Stimulated activated CD4-positive, alpha-beta T cell treated with anti-CD3 and anti-CD28 coated beads, Interleukin-2, amount 100 ng/mL, for 4 hours (primary cell): ENCODE measurements around the gene LDB2.

Experiments
- DNase-seq: peaks from one replicate; pipeline ENCODE4 v3.0.0-alpha.2; 2020; ENCODE audit warnings: low read depth

LDB2 gene

DNA sequence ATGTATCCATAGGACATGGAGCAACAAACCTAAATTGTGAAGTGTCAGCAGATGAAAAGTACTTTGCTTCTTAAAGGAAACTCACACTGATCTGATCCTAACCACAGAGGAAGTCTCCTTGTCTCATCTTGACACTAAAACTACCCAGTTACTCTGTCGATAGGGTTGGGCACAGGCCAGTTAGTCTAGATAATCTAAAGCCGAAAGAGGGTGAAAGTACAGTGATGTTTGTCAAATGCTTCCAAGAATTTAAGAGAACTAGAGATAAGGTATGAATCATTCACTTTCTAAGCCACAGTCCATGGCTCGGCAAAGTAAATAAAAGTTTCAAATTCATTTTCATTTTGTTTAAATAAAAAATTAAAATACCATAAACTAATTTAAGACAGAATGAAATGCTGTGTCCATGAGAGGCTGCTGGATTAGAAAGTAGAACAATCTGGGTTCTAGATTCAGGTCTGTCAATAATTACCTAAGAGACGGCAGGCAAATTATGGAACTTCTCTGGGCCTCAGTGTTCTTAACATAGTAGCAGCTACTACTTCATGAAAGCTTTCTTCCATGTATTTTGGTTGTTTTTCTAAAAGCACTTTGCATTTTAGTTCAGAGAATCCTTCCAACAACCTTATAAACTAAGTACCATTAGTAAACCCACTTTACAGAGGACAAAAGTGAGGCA lies 176.7 kb downstream of the LDB2 start:
- DNase-seq = no peak

DNA sequence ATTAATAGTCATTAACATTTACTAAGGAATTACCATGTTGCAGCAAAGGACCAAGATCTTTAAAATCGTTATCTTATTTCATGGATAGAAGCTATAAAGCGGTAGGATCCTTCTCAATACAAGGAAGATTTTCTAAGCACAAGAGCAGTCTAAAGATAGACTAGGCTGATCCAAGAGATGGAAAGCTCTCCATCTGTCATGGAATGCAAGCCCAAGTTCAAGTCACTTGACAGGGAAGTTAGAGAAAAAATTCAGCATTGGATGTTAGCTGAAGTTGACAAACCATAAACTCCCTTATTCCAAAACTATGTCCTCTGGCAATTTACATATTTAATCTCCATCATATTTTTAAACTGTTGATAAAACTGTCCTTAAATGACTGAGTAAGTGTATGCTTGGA lies 177.7 kb downstream of the LDB2 start:
- DNase-seq = no peak

GRCh38 chr4:16717266-16717970 lies 181.0 kb downstream of the LDB2 start:
- DNase-seq = no peak

- DNase-seq = no peak
Measured at GRCh38 chr4:16715482-16715881, 183.0 kb downstream of the LDB2 start.

DNA sequence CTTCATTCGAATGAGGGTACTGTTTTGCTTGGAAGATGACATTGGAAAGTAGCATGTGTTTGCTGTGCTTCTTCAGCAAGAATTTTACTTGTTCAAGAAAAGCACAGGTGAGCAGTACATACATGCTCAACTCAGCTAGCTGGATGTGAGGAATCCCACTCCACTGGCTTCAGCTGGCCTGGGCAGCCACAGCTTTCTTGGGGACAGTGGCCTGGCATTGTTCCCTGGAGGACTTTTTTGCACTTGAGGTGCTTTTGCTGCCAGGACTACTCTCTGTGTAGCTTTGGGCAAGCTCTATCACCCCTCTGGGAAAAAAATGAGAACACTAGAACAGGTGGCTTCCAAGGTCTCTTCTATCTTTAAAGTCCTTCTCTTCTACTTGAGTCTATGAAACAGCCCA lies 184.3 kb downstream of the LDB2 start:
- DNase-seq = no peak

- DNase-seq = no peak
Measured at GRCh38 chr4:16713696-16714095, 184.7 kb downstream of the LDB2 start.

- no peak for DNase-seq
Measured at GRCh38 chr4:16713271-16713670, 185.2 kb downstream of the LDB2 start.

DNA sequence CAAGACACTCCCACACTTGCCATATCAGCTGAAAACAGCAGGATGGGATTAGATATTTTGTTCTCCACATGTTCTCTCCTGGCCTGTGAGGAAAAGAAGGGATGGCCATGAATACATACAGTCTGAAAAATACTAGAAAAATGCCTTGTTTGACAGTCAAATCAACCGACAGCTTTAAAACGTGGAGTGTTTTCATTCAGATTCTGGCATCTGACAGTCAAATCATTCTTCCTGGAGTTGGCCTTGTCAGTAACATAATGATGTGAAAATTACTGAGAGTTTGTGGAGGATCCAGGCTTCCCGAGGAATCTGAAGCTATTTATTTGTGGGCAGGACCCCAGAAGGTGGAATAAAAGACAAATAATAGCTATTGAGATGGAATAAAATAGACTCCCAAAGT lies 188.2 kb downstream of the LDB2 start:
- DNase-seq = no peak

DNA sequence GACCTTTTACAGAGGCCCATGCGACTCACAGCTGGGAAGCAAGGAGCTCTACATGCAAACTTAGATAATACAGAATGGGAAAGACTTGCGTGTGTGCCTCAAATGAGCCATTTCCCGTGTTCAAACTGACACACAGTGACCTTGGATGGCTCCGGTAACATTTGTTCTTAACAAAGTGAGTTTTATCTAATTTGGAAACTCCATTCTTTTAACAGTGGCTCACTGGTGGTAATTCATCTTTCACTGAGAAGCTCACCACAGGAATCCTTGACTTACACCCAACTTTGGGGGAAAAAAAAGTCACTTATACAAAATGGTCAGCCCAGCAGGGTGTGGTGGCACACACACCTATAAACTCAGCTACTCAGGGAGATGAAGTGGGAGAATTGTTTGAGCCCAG lies 190.6 kb downstream of the LDB2 start:
- no peak for DNase-seq

- DNase-seq = no peak
Measured at GRCh38 chr4:16706251-16706650, 192.2 kb downstream of the LDB2 start.

- no peak for DNase-seq
Measured at GRCh38 chr4:16705341-16705740, 193.1 kb downstream of the LDB2 start.

GRCh38 chr4:16704489-16704888 lies 194.0 kb downstream of the LDB2 start:
- no peak for DNase-seq

DNA sequence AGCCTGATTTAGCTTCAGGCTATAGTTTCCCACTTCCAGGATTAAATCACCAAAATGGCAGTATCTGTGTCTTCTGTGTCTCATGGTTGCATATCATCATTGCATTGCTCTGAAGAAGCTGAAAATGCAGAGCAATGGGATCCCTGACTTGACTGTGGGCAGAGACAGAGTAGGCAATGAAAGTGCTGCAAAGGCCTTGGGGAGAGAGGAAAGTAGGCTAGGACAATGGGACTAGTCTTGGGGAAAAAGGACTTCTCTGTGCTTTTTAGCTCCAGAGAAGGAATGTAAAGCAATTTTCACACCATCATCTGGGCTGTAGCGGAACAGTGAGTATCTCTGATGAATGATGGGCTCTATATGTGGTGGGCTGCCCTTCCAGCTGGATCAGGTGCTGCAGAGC lies 202.5 kb downstream of the LDB2 start:
- no peak for DNase-seq

GRCh38 chr4:16694884-16695276 lies 203.6 kb downstream of the LDB2 start:
- DNase-seq = no peak

GRCh38 chr4:16694173-16694883 lies 204.1 kb downstream of the LDB2 start:
- DNase-seq = no peak

DNA sequence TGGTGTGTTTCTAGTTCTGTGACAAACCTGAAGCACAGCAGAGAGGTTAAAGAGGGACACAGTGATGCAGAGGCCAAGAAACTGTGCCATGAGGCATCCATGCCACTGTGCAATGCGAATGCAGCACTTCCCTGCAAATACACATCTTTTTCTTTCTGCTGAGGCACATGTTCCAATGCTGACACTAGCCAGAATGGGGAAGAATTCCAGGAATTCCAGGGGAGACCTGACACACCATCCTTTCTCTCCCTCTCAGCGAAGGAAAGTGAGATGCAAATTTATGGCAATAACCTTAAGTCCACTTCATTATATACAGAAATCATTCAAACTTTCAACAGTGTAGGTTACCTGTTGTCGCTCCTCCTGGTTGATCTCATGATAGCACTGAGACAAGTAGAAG lies 204.8 kb downstream of the LDB2 start:
- DNase-seq = no peak

GRCh38 chr4:16692961-16693506 lies 205.4 kb downstream of the LDB2 start:
- DNase-seq = no peak

- DNase-seq = no peak
Measured at GRCh38 chr4:16692524-16692923, 205.9 kb downstream of the LDB2 start.

DNA sequence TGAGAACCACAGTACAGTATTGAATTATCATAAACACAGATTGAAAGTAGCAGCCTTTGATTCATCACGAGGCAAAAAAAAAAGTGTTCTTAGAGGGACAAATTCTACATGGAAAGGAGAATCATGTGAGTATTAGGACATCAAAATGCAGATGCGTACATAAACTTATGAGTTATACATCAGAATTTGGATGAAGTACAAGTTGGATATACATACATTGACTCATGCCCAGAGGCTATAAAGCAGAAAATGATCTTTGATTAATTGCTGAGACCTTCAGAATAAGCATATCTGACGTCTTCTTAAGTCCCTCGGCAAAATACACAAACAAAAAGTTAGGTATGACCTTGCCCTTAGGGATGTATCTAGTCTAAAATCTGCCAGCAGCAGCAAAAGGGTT lies 206.4 kb downstream of the LDB2 start:
- DNase-seq = no peak

DNA sequence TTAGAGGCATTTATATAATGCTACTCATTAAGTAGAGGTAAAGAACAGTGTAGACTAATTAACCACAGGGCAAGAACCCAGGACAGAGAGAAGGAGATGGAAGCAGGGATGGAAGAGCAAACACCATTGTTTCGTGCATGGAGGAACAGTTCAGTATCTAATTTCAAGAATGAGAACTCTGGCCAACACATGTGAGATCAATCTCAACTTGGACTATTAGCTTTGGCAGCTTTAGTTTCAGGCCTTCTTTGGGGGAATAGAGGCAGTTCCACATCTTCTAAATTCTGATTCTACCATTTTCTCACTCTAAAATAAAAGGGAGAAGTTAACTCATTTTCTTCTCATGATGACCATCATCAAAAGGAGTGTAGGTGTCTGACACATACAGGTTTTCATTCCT lies 207.0 kb downstream of the LDB2 start:
- no peak for DNase-seq

GRCh38 chr4:16687845-16688244 lies 210.6 kb downstream of the LDB2 start:
- no peak for DNase-seq

DNA sequence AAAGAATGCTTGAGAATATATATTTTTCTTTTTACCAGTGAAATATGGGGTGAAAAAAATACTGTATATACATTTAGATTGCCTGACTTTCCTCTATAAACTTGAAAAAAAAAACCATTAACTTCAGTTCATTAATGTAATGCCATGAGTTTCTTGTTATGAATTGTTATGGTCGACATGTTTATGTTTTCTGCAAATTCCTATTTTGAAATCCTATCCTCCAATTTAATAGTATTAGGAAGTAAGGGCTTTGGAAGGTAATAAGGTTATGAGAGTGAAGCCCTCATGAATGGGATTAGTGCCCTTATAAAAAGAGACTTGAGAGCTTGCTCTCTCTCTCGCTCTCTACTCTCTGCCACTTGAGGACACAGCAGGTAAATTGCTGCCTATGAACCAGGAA lies 211.4 kb downstream of the LDB2 start:
- DNase-seq = no peak

DNA sequence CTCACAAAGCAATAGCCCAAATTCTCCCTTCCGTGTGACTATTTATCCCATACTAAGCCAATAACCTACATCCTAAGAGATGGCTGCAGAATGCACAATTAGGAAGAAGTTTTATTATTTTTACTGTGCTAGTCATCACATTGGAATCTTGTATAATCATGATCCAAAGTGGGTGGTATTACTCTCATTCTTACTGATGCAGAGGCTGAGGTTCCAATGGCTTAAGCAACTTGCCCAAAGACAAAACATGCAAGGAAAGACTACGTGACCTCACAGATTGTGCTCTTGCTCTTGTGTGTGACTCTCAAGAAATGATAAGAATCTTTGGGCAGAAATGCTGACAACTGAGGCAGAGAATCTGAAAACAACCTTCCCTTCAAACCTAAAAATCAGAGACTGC lies 212.2 kb downstream of the LDB2 start:
- DNase-seq = no peak
